GM19452 (cell line): Measurements from ENCODE around the gene PGP.

ENCODE experiments used
- ATAC-seq: cut with Tn5 transposase; IDR thresholded peaks from one replicate; pipeline ENCODE4 v1.9.1; 2021; ENCODE audit not compliant: unreplicated experiment

The PGP gene

DNA sequence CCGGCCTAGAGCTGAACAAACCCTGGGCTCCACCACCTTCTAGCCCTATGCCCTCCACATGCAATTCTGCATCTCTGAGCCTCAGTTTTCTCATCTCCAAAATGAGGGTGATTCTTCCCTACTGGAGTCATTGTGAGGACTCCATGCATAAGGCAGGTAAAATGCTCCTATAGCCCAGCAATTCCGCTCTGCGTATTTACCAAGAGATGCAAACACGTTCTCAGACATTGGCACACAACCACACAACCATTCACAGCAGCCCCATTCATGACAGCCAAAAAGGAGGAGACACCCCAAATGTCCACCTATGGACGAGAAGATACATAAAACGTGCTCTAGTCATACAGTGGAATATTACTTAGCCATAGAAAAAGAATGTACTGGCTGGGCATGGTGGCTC lies 14.3 kb downstream of the PGP start:
- no peak for ATAC-seq

DNA sequence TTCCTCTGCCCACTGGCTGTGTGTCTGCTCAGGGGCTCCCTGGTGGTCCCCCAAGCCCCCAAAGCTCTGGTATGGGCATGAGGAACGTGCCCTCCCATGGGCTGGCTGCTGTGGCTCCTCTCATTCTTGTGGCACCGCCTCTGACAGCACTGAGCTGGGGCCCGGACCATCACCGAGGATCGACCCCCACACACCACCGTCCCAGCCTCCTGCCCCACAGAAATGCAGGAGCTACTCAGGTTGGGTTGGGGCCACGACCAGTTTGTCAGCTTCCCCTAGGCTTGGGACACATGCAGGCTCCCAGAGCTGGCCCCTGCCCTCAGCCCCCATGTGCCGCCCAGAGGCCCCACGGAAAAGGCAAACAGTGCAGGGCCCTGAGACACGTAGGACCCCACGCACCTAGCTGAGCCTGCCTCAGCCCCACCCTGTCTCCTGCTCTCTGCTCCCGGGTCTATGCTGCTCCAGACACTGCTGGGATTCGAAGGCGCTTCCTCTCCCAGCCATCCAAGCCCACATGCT lies 15.0 kb downstream of the PGP start:
- ATAC-seq = no peak

DNA sequence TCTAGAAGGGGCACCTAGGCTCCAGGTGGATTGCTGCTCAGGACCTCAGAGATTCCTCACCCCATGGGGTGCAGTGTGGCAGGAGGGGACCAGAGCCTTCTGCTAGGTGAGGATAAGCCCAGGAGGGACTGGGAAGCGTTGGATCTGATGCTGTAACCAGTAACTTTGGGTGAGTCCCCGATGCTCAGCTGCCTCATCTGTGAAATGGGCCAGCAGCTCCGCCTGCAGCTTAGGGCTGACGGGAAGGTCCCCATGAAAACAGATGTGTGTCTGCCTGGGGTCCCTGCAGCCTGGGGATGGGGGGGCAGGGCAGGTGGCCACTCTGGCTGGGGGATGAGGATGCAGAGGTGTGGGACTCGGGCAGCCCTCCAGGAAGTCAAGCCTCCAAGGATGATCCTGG lies 15.5 kb downstream of the PGP start:
- no peak for ATAC-seq

DNA sequence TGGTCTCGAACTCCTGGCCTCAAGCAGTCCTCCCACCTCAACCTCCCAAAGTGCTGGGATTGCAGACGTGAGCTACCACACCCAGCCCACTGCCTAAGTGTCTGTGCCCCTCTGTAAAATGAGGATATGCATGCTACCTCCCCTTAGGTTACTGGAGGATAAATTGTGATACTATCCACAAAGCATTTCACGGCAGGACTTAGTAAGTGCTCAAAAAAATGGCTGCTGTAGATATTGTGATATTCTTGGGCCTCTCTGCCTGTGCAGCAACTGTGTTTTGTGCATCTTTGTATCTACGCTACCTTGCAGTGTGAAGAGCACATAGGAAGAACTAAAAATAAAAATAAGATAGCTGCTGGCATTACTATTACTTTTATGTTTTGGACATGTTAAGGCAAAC lies 16.4 kb downstream of the PGP start:
- no peak for ATAC-seq

DNA sequence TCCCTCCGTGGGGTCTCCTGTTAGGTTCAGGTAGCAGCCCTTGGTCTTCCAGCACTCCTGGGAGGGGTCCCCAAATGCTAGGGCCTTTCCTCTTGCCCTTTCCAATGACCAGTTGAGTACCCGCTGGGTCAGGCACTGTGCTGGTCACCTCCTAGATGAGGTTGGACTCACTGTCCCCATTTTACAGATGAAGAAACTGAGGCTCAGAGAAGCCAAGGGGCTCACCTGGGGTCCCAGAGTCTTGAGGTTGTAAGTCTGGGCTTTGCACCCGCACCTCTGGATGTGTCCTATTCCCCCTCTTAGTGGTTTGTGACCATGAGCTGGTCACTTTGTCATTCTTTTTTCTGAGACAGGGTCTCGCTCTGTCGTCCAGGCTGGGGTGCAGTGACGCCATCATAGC lies 16.9 kb downstream of the PGP start:
- no peak for ATAC-seq

DNA sequence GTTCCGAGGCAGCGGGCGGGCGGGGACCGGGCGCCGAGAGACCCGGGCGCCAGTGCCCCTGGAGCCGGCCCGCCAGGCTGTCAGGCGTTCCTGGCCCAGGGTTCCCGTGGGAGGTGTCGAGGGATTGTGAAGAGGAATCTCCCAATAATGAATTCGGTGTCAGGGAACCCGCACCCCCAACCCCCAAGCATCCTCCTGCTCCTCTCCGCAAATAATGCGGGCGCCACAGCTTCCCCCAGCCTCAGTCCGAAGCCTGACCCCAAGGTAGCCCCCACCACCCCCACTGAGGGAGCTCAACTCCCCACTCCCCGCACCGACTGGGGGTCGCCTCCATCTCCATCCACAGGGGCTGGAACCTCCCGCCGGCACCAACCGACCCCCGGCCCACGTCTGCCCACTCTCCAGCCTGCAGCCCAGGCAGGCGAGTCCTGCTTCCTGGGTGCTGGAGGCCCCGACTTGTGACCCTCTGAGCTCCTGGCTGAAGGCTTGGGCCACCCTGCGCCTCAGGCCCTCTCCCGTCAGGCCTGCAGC lies 17.6 kb downstream of the PGP start:
- no peak for ATAC-seq

DNA sequence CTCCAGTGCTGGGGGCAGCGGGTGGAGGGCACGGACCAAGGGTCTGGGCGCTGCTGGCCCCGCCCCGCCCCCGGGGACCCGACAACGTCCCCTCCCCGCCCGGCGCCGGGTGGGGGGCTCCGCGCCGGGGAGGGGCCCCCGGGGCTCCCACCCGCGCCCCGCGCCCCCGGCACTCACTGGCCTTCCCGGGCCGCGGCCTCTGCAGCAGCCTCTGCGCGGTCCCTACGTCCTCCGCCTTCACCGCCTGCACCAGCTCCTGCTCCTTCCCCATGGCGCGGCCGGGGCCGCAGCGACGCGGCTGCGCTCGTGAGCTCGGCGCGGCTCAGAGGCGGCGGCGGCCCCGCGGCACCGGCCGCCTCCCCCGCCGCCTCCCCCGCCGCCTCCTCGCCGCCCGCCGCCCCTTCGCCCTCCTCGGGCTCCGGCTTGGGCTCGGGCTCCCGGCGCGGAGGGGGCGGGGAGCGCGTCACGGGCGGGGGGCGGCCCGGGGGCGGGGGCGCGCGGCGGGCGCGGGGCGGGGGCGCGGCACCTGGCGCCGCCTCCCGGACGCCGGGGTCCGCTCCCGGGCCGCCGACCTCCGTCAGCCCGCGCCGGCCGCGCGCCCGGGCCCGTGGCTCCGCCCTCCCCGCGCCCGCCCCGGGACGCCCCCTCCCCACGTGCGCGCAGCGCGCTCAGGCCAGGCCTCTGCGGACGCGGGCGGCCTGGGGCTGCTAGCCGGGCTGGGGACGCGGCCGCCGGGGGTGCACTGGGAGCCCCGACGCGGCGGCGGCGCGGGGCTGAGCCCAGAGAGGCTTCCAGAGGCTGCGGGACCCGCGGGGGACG lies 18.3 kb downstream of the PGP start, which contains the start of gene CASKIN1:
CASKIN1 (minus strand) TSS at position 444 of the 819 bp plus-strand sequence; CDS start at position 271, 173 bp downstream.
- no peak for ATAC-seq

DNA sequence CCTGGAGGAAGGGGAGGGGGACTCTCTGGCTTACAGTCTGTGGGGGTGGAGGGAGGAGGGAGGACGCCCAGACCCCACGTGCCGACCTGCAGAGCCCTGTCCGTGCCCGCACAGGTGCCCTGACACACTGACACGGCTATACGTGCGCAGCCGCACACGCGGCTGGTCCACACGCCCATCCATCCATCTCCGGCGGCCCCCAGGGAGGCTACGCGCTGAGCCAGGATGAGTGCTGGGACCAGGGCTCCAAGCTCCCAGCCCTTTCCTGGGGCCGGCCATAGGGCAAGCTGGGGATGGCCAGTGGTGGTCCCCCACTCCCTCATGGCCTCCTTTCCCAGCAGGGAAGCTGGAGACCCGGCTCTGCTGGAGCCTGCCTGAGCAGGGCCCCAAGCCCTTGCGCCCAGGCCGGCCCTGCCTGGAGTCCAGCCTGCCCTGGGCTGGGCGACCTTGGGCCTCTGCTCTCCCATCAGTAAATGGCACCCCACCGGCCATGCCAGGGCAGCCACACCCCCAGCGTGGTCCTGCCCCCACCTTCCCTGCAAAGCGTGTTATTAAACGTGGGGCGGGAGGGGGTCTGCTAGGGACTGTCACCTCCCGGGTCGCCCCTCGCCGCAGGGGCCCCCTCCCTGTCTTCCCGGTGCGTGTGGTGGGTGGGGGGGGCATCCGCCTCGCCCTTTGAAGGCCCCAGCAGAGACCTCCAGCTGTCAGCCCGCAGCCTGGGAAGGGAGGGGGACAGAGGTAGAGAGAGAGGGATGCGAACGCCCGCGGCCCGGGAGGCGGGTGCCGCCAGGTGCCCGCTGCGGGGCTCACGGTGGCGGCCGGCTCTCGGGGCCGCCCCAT lies 19.1 kb downstream of the PGP start:
- ATAC-seq = no peak

DNA sequence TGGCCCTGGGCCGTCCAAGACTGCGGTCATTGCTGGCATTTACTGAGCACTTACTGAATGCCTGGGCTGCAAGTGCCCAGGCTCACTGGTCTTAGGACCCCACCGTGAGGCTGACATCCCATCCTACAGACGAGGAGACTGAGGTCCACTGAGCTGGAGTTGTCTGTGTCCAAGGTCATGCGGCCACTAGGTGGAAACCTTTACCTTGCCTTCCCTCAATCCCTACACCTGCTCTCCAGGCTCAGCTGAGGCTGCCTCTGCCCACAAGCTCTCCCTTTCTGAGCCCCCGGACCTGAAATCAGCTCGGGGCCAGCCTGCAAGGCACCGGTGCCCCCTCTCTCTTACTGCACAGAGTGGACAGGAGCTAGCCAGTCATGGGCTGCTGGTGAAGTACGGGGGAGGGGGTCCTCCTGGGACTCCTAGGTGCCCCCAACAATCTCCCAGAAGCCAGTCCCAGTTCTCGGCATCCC lies 19.8 kb downstream of the PGP start:
- no peak for ATAC-seq

DNA sequence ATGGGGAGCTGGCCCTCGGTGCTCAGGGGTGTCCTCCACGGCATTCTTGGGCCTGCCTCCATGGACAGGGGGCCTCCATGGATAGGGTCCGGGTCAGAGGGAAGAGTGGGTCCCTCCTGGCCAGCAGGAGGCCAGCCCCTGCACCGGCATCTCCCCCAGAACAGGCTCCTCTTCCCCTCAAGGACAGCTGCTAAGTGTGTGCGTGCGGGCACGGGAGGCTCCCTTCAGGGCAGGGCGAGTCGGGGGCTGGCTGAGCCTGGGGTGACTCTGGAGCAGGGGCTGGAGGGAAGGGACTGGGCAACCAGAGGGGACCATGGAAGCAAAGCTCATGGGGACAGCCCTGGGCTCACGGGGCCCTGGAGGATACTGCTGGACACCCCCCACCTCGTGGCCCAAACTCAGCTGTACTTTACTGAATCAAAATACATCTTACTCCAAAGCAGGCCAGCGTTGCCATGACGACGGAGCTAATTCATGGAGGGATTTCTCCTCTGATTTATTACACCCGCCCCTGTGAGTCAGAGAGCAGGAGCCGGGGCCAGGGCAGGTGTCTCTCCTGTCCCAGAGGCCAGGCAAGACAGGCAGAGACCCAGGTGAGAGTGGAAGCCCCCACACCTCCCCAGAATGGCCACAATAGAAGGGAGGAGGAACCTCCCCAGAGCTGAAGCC lies 20.3 kb downstream of the PGP start:
- ATAC-seq = no peak

DNA sequence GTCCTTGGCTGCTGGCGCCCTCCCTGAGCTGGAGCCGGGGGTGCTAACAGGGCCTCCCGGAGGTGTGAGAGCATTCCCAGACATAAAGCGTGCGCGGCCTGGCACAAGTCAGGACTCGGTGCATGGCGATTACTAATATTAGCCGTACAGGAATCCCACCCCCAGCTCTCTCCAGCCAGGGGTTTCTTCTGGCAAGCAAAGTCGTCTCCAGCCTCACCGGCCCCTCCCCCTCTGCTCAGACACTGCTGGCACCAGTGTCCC lies 23.3 kb downstream of the PGP start:
- ATAC-seq = no peak

DNA sequence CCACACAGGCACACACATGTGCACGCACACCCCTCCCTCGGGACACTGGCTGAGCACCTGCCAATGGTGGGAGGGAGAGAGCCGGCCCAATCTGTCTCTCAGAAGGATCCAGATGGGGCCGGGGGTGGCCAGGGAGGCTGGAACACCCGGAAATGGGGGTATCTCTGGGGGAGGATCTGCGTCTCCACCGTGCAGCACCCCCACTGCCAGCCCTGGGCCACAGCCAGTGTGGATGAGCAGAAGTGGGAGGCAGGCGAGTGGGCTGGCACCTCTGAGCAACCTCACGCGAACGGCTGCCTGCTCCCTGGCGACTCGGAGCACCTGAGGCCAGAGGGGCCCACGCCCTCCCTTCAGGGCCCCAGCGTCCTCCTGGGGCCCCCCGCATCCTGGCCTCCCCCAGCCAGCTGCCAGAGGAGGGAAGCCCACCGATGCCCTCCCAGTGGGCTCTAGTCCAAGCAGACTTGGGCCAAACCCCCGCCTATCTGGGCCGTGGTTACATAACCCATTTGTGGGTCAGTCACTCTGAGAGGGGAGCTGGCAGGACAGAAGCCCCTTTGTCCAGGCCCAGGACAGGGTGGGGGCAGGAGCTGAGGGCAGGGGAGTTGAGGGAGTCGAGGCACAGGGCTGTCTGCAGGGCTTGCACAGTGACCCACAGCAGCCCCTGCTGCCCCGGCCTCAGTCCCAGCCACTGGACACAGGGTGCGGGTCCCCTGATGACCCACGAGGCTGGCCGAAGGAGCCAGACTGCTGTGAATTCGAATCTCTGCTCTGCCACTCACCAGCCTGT lies 23.8 kb downstream of the PGP start:
- no peak for ATAC-seq

DNA sequence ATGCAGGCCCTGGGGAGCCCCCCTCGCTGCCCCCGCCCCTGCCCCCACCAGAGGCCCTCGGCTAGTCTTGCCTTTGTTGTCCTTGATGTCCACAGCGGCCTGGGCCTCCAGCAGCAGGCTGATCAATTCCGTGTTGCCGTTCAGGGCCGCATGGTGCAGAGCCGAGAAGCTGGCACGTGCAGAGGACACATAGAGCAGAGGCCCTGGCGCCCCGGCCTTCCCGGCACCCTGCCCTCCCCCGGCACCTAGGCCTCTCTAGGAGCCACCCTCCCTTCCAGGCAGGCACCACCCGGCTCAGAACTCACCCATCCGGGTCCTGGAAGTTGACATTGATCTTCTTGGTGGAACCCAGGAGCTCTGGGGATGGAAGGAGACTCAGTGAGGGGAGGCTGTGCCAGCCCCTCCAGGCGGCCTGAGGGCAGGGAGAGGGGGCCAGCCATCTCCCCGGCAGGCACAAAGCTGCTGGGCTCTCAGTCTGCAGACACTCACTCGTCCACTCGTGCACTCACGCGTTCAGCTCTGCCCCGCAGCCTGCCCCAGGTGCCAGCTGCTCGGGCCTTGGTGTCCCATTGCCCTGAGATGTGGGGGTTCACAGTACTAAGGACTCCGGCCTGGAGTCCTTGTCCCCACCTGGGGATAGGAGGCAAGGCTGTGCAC lies 24.5 kb downstream of the PGP start:
- ATAC-seq = no peak

DNA sequence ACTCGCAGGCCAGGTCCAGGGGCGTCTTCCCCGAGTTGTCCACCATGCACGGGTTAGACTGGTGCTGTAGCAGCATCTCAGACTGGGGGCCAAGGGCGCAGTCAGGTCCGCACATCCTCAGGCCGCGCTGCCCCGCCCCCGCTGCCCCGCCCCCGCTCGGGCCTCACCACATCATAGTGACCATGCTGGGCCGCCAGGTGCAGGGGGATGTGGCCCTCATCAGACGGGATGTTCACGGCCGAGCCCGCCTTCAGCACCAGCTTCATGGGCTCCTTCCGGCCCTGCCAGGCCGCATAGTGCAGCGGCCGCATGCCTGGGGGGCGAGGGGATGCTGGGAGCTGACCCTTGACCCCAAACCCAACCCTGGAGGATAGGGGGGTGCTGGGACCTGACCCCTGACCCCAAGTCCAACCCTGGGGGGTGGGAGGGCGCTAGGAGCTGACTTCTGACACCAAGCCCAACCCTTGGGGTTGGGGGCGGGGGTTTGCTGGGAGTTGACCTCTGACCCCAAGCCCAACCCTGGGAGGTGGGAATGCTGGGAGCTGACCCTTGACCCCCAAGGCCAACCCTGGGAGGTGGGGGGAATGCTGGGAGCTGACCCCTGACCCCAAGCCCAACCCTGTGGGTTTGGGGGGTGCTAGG lies 25.3 kb downstream of the PGP start:
- no peak for ATAC-seq

DNA sequence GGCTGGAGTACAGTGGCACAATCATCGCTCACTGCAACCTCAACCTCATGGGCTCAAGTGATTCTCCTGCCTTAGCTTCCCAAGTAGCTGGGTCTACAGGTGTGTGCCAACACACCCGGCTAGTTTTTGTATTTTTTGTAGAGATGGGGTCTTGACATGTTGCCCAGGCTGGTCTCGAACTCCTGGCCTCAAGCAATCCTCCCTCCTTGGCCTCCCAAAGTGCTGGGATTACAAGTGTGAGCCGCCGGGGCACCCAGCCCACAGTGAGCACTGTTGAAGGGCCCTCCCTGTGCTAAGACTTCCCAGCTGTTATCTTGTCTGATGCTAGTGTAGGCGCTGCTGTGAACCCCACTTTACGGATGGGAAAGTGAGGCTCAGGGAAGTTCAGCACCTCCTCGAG lies 26.2 kb downstream of the PGP start:
- ATAC-seq = no peak

DNA sequence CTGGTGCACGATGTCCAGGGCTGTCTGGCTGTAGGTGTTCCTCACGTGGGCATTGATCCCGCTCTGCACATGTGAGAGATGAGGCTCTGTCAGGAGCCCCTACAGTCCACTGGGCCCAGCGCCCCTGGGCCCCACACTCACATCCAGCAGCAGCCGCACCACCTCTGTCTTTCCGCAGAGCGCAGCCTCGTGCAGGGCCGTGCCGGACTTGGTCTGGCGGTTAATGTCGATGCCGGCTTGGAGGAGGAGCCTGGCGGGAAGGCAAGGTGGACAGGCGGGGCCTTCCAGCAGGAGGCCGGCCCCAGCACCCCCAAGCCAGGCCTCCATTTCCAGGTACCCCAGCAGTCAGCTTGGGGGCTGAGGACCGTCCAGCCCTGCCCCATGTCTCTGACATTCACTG lies 27.4 kb downstream of the PGP start:
- ATAC-seq = no peak

DNA sequence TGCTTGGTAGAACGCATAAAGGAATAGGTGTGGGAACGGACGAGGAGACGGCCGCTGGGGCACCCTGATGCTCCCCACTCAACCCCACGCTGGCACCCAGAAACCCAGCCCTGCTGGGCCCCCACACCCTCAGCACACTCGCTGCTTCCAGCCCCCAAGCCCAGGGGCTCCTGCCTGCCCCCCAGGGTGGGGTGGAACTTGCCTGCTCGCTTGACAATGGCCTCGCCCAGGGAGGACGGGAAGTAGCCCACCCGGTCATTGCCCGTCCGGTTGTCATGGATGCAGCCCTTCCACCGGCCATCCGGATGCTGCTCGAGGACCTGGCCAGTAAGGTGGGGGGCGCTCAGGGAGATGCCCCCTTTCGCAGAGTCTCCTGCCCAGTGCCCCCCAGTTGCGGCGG lies 28.1 kb downstream of the PGP start:
- no peak for ATAC-seq

DNA sequence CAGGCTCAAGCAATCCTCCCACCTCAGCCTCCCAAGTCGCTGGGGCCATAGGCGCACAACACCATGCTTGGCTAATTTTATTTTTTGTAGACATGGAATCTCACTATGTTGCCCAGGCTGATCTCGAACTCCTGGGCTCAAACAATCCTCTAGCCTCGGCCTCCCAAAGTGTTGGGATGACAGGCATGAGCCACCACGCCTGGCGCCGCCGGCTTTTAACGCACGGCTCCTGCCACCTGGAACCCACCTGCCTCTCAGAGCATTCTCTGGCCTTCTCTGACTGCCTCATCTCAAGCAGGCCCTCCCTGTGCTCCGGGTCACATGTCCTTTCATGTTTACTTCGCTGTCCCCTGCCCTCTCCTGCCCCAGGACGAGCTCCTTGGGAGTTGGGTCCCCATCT lies 28.6 kb downstream of the PGP start:
- ATAC-seq = no peak

DNA sequence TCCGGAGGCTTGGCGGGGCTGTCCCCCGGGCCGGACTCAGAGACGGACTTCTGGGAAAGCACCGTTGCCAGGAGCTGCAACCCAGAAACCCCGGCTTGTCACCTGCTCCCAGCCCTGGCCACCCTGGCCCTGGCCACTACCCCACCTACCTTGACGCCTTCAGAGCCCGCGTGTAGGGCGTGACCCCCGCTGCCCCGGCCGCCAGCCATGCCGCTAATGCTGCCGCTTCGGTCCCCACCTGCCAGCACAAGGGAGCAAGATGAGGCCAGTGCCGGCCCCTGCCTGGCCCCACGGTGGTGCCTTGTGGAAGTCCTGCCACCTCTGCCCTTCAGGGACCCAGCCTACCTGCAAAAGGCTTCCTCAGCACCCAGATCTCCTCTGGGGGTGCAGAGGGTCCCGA lies 29.7 kb downstream of the PGP start:
- ATAC-seq = no peak

DNA sequence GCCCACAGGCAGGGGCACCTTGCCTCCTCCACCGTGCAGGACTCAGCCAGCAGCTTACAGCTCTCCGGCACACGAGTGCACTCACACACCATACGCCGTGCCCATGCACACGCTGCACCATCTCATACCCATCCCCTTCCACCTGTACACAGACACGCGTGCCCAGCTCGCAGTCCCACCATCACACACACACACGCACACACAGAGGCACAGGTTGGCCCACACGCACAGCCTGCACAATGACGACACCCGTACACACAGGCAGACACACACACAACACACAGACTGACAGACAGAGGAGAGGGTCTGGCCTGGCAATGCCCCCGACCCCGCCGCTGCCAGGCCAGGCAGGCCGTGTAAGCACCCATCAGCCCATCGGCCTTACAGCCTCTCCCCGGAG lies 30.3 kb downstream of the PGP start:
- no peak for ATAC-seq
